SH-SY5Y (cell line): ENCODE data around the gene GMPR.

Experiments
- GATA2 ChIP-seq: IDR thresholded peaks from 2 replicates; pipeline ENCODE4 v1.6.1; 2011; ENCODE audit warnings: mild to moderate bottlenecking, low read depth, low read length
- GATA3 ChIP-seq: IDR thresholded peaks from 2 replicates; pipeline ENCODE4 v1.6.1; 2011; ENCODE audit warnings: low read depth, mild to moderate bottlenecking, low read length, moderate library complexity

GRCh38 chr6:16343593-16343992 is 105.2 kb downstream of the GMPR start:
- no peak for TF ChIP-seq GATA2
- TF ChIP-seq GATA3 = no peak
